ENCODE results near the gene RALGDS.

RALGDS gene

GRCh38 chr9:133048595-133048994 lies 72.4 kb downstream of the RALGDS start:
- TF ChIP-seq REST (IDR thresholded peaks at IDR 0.05; ENCODE audit: low read depth) (no peak), RAD21 (IDR thresholded peaks at IDR 0.05; ENCODE audit: low read depth) (peak; percentile 25; the same call in 1 of the 2 replicates)
